HG03103 (cell line): Measurements from ENCODE around the gene ABCF2.

ENCODE experiments used
- ATAC-seq: cut with Tn5 transposase; IDR thresholded peaks from one replicate; pipeline ENCODE4 v1.9.1; 2021; ENCODE audit warnings: low read depth; ENCODE audit not compliant: unreplicated experiment

ABCF2 gene

GRCh38 chr7:151198945-151199848, 27.8 kb downstream of the ABCF2 start:
- ATAC-seq: no peak

- ATAC-seq: no peak
Observed at GRCh38 chr7:151197932-151198331, 29.1 kb downstream of the ABCF2 start.

DNA sequence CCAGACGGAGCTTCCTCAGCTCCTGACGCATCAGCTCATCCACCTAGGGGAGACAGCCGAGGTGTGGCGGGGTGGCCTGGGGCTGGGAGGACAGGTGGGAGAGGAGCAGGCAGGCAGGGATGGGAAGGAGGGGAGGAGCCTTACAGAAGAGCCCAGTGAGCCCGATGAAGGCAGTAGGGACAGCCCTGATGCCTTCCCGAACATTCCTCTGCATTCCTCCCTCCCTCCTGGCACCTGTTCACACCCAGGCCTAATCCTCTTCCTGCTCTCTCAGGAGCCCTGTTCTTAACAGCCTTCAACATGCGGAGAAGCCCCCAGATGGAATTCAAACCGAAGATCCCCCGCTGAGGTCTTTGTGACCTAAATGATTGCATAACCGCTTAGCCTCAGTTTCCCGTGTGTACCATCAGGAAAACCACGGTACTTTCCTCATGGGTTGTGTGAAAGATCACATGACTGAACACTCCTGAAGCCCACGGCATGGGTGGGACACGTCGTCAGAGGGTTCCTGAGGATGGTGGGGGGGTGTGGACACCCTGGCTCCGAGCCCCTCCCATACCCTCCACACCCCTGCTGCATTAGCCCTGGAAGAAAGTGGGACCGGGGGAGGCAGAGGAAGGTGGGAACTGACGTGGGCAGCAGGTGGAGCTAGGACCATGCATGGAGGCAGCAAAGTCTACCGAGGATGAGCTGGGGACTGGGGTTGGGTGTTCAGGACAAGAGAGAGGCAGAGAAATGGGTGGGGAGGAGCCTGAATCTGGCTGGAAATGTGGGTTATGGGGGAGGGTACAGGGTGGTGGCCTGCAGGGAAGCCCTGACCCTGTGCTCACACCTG, 31.2 kb downstream of the ABCF2 start:
- ATAC-seq: no peak

DNA sequence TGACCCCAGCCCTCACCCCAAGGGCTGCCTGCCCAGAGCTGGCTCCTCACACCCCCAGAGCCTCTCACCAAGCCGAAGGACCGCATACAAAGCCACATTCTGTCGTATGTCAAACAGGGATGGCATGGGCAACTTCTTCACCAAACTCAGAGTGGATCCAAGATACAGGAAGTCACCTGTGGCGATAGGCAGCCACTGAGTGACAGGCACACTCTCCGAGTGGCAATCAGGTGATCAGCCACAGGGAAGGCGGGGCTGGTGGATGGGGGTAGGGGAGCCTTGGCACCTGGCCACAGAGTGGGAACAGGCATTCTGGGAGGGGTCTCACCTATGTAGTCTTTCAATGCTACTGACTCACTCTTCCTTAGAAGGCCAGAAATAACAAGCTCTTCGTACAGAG, 32.8 kb downstream of the ABCF2 start:
- ATAC-seq: no peak

GRCh38 chr7:151193203-151193978, 33.6 kb downstream of the ABCF2 start:
- ATAC-seq: no peak

DNA sequence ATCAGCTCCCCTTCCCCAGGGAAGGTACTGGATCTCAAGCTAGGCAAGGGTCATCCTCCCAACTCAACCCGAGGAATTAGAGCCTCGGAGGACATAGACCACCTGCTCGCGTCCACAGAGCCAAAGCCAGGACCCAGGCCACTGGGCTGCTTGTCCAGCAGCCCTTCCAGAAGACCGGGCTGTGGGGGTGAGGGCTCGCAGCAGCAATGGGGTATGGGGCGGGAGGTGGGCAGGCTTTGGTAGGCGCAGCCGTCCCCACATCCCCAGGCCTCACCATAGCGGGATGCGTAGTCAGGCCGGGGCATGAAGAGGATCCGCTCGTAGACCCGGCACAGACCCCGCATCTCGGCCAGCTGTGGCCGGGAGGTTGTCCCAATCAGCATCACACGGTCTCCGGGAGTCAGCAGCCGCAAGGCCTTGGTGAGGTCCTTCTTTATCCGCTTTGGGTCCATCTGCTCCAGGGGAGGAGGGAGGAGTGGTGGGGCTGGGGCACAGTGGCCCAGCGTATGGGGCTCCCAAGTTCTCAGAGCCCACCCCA, 34.9 kb downstream of the ABCF2 start:
- no peak for ATAC-seq

DNA sequence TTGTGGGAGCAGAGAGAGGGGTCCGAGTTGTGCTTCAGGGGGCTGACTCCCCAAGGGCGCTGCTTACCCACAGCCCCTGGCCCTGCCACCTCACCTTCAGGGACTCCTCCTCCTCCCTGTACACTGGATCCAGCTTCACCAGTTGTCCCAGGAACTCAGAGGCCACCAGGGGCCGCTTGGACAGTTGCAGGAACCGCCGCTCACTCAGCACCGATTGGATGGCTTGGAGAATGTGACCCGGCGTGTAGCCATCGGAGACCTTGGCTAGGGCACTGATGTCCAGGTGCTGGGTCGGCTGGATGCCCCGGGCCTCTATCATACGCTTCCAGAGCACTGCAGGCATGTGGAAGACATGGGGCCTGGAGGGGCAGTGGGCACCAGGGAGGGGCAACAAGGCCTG, 35.5 kb downstream of the ABCF2 start:
- ATAC-seq: no peak

DNA sequence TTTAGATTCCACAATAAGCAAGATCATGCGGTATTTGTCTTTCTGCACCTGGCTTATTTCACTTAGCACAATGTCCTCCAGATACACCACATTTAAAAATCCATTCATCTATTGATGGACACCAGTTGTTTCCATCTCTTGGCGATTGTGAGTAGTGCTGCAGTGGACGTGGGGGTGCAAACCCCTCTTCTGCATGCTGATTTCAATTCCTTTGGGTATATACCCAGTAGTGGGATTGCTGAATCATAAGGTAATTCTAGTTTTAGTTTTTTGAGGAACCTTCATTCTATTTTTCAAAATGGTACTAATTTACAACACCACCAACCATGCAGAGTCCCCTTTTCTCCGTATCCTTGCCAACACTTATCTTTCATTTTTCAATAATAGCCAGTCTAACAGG, 38.0 kb downstream of the ABCF2 start:
- ATAC-seq: no peak

- ATAC-seq: no peak
Observed at GRCh38 chr7:151188252-151188542, 38.8 kb downstream of the ABCF2 start.

GRCh38 chr7:151187409-151188251, 39.4 kb downstream of the ABCF2 start:
- no peak for ATAC-seq

- no peak for ATAC-seq
Observed at GRCh38 chr7:151186640-151187408, 40.2 kb downstream of the ABCF2 start, which contains the start of gene ASB10. Gene ASB10 (minus strand): TSS chr7:151187250. CDS start chr7:151187130, 120 bp downstream.

GRCh38 chr7:151185762-151186639, 41.0 kb downstream of the ABCF2 start:
- no peak for ATAC-seq

DNA sequence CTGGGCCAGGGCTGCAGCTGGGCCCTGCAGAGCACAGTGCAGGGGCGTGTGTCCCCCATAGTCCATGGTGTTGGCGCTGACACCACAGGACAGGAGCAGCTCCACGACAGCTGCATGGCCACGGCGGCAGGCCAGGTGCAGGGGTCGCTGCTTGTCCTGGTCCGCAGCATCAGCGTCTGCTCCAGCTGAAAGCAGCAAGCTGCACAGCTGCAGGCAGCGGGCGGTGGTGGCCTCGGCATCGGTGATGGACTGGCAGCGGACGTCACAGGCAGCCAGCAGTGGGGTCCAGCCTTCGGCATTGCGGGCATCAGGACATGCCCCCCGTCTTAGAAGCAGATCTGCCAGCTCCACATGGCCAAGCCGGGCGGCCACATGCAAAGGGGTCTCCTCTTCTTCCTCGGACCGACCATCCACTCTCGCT, 46.0 kb downstream of the ABCF2 start:
- no peak for ATAC-seq

DNA sequence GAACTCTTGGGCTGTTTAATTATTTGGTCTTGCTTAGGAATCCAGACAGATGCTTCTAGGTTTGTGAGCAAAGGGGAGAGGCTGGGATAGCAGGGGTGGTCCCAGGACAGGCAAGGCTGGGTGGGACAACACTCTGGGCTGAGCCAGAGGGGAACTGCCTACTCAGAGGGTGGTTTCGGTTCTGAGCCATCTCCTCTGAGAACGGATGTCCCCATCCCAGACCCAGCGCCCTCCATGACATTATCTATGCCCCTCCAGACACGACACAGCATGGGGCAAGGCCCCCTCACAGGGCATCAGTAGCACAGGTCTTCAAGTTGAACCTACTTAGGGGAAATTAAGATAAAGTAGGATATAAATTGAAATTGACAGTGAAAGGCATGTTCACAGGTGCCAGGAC, 47.1 kb downstream of the ABCF2 start:
- ATAC-seq: no peak

DNA sequence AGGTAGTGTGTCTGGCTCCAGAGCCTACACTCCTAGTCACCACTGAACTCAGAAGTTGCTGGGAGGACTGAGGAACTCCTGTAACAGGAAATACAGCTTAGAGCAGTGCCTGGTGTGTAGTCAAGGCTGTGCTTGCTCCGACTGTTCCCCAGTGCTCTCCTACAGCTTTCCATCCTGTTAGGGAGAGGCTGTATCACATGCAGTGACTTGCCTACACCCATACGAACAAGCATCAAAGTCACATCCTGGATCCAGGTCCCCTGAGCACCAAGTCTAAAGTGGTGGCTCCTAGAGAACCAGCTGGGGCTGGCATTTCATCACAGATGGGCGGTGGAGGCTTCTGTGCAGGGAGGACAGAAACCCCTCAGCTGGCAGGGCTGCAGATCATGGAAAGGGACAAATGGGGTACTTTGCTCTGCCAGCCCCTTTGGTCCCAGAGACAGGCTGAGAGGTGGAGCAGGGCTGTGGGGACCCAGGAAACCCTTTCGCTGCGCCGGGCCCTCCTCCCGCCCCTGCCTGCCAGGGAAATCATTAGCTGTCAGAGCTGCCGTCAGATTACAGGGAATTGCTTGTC, 47.6 kb downstream of the ABCF2 start:
- no peak for ATAC-seq

DNA sequence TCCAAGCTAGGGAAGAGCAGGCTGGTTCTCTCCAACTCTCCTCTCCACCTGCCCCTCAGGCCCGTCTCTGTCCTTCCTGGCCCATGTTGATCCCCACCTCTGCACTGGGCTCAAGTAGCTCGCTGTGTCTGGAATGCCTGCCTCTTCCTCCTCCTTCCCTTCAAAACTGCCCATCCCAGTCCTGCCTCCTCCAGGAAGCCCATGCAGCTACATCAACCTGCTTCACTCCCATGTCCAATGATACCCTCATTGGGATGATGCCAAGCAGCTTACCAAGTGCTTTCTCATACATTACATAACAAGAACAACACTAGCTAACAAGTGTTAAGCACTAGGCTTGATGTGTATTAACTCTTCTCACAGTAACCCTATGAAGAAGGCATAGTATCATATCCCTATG, 48.2 kb downstream of the ABCF2 start:
- ATAC-seq: no peak

GRCh38 chr7:151178236-151178635, 48.8 kb downstream of the ABCF2 start:
- no peak for ATAC-seq

- ATAC-seq: no peak
Observed at GRCh38 chr7:151177310-151177709, 49.7 kb downstream of the ABCF2 start.
